Effector CD4-positive, alpha-beta T cell (primary cell): ENCODE data around the gene SERPINB7.
A peak's percentile ranks its signal among the peaks of the same experiment; 100 is the strongest.

Source experiments
- DNase-seq: peaks from one replicate; pipeline ENCODE4 v3.0.0-alpha.2; 2020

The SERPINB7 gene

DNA sequence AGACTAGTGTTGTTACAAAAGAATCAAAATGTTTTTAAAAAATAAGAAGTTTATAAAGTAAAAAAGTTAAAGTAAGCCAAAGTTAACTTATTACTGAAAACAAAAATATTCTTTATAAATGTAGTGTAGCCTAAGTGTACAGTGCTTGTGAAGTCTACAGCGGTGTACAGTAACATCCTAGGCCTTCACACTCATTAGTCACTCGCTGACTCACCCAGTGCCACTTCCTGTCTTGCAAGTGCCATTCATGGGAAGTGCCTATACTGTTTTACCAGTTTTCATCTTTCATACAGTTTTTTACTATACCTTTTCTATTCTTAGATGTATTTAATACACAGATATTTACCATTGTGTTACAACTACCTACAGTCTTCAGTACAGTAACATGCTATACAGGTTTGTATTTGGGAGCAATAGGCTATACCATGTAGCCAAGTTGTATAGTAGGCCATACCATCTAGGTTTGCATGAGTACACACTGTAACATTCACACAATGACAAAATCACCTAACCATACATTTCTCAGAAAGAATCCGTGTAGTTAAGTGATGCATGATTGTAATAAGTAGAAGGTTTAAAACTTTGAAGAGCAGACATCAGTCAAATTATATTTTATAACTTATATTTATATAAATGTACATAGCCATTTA is 13.4 kb downstream of the SERPINB7 start:
- DNase-seq, result peak; percentile 2

DNA sequence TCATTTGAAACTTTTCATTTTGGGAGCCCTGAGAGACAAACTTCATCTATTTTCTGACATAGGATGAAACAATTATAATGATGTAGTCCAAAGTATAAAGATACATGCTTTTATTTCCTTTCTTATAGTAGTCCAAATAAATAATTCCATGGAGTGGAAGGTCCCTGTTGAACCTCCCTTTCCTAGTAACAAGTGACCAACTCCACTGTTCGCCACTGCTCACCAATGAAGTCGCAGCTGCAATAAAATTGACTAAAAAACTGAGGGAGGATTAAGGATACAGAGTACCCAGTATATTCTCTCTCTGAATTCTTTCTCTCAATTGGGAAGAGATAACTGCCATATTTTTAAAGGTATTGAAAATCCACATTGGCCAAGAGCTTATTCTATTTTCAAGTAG is 14.1 kb downstream of the SERPINB7 start:
- DNase-seq, result no peak

DNA sequence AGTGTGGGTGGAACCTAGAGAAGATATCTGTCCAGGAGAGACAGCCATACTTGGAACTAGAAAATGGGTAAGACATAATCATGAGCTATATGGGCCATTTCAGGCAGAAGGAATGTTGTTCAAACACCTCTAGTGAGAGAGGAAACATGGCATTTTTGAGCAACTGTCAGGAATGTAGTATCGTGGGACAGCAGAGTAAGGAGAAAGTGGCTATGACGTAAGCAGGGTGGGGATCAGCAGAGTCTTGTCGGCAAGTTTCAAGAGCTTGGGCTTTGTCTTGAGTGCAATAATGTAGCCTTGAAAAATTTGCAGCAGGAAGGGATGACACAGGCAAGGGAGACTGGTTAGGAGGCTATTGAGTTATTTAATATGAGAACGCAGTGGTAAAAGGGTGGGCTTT is 20.4 kb downstream of the SERPINB7 start:
- DNase-seq, result no peak

DNA sequence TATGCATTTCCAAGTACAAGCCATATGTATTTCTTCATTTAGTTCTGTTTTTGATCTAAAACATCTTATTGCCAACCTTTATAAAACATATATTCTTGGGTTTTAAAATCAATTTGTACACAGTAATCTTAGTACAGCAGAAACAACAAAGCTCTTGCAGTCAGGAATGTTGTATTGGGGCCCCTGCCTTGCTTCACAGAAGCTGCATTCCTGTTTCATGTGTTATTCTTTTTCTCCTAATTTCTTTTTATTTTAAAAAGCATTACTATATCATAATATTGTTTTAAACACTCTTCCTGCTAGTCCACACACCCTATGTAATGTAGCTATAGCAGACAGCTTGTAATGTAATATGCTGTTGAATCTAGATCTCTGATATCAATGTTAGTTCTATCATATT is 24.0 kb downstream of the SERPINB7 start:
- DNase-seq, result no peak

DNA sequence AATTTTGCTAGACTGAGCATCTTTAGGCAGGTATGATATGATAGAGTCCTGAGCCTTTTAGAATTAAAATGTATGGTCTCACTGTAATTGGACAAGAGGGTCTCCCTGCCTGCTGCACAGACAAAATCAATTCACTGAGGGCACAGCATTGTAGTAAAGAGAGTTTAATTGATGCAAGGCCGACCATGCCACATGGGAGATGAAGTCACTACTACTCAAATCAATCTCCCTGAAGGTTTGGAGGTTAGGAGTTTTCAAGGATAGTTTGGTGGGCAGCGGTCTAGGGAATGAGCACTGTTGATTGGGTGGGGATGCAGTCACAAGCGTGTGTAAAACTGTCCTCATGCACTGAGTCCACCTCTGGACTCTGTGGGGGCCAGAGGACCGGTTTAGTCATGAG is 26.1 kb downstream of the SERPINB7 start:
- DNase-seq, result no peak

DNA sequence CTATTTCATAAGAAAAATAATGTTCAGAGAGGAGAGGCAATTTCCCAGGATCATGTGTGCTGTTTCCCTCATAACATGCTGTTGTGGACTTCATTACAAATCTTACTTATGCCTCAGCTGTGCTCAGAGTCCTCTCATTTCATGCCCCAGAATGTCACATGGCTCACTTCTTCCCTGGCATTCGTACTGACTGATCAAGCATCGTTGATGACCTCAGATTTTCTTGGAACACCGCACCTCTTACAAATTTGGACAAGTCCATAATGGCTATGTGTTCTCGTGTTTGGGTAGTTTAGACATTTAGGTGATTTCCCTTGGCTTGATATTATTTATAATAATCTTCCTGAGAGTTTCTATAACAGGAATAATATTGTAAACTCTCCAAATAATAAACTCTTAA is 32.9 kb downstream of the SERPINB7 start:
- DNase-seq, result no peak

DNA sequence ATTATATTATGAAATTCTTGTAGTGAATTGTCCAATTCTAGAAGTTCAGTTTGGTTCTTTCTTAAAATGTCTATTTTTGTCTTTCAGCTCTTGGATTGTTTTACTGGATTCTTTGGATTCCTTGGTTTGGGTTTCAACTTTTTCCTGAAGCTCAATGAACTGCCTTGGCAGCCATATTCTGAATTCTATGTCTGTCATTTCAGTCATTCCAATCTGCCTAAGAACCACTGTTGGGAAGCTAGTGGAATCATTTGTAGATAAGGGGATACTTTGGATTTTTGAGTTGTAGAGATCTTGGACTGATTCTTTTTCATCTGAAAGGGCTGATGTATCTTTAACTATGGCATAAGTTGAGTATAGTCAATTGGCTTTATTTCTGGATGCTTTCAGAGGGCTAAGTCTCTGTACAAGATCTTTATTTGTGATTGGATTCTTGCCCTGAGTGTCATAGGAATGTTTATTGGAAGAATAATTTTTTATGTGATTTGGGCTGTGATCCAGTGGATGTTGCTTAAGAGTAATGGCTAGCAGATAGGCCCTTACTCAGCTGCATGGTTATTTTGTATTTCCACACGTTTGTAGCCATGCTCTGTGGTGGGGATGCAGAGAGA is 42.3 kb downstream of the SERPINB7 start:
- no peak for DNase-seq

DNA sequence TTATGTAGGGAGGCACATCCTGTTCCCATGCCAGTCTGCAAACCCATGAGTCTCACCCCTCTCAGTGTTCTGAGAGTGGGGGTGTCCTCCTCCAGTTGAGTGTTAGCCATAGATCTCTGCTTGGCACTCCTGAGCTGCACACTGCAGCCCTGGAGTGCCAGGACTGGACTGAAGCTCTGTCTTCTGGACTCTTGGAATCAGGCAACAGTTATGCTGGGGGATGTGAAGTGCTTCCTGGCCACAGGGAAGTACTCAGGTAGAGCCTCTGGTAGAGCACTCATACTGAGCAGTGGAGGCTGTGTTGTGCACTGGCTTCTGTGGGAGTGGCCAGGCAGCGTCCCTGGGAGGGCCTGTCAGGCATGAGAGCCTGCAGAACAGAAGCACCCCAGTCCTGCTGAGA is 43.0 kb downstream of the SERPINB7 start:
- no peak for DNase-seq

DNA sequence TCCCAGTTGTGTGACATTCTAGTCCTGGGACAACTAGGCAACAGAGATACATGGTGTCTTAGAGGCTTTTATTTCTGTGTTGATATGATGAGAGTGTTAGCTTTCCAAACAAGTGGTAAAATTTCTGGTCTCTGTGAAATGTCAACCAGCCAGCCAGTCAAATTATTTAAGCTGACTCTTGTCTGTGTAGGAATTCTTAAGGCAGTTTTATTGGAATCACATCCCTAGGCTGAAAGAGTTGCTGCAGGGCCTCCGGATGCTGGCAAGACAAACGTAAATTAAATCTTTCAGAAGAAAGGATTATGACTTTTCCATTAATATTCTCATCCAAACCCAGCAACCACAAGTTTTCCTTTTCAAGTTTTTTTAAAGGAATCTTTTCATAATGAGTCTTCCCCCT is 44.6 kb downstream of the SERPINB7 start:
- DNase-seq, result no peak

DNA sequence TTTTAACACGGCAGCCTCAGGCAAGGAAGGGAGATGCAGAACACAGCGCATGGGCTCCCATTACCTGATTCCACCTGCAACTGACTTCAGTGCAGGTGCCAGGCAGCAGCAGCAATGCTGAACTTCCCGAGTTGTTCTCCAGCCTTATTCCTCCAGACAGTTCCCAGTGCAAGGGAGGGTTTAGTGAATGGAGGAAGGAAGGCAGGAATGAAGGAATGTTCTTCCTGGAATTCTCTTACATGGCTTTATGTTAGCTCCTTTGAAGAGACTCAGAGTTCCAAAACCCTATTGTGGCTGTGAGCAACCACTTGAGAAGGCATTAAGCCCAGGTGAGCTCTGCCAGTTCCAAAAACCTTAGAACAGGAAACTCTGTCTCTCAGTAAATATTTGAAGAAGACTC is 45.5 kb downstream of the SERPINB7 start:
- no peak for DNase-seq

DNA sequence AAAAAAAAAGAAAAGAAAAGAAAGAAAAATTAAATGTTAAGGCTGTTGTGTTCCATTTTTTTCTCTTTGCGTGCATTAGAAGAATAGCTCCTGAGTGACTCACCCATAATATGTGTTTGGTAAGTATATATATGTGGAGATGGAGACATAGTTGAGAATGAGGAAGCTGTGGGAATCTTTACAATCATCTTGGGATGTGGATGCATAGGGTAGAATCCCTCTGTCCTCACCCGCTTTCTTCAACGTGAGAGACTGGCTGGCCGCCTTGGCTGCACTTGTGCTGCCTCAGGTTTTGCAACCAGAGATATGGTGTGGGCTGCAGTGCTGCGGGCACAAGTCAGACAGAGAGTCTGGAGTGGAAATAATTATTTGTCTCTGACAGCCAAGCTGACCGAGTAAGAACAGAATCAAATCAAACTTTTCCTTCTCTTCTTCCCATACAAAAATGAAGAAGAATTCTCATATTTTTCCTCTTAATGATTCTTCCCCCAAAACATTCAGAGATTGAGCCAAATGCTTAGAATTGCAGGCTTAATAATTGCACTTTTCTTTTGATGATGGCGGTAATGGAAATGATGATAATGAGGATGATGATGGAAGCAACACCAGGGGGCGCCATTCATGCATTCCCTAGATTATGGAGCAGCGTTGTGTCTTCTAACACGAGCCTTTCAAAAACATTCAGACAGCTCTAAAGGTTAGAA is 48.5 kb downstream of the SERPINB7 start:
- DNase-seq, result no peak

DNA sequence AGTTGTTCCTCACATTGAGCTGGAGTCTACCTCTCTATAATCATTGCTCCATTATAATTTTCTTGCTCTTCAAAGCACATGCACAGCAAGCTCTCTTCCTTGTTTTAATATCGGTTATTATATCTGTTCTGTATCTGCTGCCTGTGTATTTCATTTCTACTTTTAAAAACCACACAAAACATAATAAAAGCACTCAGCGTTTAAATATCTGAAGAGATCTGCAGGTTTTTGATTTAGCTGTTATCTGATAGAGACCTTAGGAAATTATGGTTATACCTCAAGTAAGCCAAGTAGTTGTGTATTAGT is 49.0 kb downstream of the SERPINB7 start:
- DNase-seq, result no peak

DNA sequence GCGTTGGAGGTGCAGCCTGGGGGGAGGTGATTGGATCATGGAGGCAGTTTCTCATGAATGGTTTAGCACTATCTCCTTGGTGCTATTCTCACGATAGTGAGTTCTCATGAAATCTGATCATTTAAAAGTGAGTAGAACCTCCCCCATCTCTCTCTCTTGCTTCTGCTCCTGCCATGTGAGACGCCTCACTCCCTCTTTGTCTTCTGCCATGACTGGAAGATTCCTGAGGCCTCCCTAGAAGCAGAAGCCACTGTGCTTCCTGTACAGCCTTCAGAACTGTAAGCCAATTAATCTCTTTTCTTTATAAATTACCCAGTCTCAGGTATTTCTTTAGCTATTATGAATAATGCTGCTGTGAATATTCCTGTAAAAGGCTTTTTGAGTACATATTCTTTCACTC is 52.9 kb downstream of the SERPINB7 start:
- no peak for DNase-seq

DNA sequence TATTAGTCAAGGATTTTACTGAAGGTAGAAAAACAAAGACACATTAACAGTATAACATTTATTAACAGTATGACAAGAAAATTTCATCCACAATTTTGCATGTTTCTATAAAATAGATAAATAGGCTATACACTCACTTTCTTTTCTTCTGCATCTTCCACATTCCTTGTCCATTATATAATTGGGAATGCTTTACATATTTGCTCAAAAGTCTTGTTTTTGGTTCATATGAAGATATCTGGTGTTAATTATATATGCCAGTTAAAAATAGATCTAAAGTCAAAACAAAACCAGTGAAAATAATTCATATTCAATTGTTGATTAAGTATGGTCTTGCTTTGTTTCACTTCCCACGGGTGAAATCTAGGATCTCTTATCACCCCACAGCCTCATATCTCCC is 53.4 kb downstream of the SERPINB7 start:
- DNase-seq, result no peak

DNA sequence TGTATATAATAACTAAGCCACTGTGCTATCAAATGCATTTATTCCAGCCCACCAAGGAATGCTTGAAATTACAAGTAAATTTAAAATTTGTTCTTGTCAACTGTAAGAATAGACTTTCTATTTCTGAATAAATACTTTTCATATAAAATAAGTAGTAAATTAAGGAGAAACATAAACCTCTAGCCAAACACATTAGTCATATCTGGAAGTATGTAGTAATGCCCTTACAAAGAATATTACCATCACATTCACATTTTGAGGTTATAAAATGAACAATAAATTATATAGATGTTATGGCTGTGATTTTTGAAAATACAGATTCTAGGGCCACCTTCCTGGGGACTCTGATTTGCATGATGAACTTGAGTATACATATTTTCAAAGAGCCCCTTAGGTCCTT is 54.7 kb downstream of the SERPINB7 start:
- DNase-seq, result no peak

DNA sequence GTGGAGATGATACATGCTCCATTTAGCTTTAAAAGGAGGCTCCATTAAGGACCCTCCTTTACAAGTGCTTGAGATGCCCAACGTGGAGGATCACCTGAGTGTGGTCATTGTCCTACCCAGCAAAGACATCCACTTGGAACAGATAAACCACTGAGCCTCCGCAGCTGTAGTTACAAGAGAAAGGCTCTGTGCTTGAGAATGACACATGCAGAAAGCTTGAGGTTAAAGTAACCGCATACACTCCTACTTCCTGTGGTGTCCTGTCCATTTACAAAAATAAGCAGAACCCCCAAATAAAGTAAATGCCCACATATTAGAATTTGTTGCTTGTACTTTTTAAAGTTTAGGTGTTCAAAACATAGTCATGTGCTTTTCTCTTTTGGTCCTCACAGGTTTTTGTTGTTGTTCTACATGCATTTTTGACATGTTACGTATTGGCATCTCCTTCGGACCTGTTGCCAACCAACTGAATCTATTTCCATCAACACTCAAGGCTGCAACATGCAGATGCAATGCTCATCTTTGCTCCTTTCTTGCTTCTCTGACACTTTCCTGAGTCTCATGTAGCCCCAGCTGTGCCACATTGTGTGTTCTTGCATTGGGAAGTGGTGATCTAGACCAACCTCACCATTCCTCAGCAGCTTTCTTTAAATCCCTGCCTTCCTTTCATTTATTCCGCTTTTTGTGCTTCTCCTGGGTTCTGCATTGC is 56.0 kb downstream of the SERPINB7 start:
- no peak for DNase-seq

DNA sequence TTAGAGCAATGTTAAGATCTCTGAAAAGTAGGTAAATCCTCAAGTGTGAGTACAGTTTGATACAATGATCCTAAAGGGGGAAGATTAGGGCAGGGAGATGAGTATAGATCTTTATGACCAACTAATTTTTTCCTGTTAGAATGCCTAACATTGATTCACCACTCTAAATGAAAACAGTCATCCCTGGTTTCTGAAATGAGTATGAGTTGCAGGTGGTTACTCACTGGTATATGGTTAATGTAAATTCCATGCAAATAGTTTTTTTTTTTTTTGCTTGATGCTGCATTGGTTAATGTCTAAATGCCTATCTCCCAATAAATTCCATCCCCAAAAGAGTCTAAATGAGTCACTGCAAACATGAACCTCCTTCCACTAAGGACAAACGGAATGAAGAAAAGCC is 57.3 kb downstream of the SERPINB7 start:
- no peak for DNase-seq

DNA sequence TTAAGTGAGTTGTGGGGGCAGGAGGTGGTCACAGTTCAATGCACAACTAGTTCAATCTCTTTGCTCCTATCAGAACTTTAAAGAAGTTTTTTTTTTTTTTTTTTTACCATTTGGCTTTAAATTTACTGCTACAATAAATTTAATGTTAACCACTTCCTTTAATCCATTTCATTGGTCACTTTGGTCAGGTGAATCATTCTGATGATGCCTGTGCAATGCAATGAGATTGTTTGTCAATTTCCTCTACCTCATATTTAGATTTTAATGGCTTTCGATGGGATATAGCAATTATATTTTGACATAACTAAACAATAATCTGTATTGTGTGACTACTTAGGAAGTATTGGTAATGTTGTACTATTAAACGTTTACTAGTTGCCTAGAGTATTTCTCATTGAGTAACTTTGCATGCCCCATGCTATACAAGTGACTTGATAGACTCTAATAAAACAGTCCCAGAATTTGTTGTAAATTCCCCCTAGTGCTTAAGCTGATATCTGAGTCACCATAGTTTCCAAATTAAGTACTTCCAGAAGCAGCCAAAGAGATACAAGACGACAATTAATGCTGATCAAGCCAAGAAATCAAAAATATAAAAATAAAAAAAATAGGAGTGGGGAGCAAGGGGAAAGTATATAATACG is 59.4 kb downstream of the SERPINB7 start:
- DNase-seq, result no peak

DNA sequence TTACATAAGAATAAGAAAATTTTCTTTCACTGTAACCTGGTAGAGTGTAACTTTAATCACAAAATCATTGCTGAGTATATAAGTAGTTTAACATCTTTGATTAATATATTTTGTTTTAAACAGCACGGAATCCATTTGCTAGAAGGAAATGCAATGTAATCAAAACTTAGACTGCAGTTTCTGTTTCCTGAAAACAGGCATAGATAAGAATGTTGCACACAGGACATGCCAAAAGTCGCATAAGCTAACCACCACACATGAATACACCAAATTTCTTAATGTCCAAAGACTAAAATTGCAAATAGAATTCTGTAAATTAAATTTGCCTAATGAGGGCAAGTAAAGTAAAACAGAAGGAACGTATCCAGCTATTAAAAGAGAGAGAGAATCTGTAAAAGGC is 61.2 kb downstream of the SERPINB7 start:
- DNase-seq, result no peak

DNA sequence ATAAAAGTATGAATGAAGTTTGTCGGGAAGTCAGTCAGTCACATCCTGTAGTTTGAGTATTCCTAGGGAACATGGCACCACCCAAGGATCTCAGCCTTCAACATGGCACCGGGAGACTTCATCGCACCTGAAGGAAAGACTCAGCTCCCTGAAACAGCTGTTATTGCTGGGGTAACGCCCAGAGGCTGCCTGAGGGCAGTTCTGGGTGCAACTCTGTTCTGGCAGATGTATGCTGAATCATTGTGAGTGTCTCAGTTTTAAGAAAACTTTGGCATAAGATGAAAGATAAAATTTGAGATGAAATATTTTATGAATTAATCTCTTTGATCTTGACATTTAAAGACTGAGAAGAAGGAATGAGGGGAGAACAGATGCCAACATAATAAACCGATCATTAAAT is 62.4 kb downstream of the SERPINB7 start:
- DNase-seq, result no peak

DNA sequence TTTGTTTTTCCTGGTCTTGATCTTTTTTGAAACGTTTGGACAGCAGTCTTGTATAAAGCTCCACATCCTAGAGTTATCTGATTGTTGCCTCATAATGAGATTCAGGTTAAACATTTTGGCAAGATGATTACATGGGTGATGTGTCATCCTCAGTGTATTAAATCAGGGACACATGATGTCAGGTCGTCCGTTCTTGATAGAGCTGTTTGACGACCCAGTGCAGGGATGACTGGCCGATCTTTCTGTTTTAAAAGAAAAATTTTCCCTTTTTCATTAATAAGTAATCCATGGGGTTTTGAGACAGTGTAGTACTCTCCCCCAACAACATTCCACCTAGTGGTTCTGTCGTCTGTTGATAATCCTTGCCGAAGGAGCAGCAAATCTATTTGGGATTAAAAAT is 67.8 kb downstream of the SERPINB7 start:
- no peak for DNase-seq

DNA sequence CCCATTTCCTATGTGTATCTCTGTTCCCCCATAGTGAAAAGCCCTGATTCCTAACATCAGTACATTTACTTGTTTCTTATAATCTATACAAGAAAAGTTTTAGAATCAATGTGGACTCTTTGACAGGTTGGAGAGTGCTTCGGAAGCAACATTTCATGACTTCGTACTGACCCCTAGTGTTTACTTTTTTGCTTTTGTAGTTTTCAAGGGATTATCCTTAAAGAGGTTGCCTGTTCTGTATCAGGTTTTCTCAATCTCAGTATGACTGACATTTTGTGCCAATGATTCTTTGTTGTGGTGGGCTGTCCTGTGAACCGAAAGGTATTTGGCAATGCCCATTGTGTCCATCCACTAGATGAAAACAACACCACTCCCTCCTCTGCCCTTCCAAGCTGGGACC is 69.0 kb downstream of the SERPINB7 start:
- no peak for DNase-seq

DNA sequence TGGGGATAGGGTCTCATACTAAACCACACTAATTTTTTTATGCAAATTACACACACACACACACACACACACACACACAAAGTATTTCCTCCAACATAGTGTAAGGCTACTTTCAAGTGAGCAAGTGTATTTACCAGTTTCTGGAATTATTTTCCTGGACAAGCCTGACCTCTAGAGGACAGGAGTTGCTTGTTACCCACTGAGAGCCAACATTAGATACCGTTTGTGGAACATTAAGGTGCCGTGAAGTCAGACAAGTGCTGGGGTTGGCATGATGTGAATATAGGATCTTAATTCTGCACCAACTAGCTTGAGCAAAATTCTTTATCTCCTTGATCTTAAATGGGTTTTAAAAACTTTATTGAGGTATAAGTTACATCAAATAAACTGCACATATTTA is 72.9 kb downstream of the SERPINB7 start:
- DNase-seq, result no peak

DNA sequence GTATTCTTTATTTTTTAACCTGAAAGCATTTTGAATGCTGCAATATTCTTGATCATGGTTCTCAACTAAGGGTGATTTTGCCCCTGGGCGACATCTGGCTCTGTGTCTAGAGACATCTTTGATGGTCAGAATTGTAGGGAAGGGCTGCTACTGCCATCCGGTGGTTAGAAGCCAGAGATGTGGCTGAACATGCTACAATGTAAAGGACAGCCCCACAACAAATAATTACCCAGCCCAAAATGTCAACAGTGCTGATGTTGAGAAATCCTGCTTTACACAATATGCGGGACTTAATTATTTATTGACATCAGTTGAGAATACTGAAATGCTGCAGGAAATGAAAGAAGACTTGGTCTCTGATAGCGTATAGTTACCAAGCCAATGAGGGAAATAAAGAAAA is 74.8 kb downstream of the SERPINB7 start:
- no peak for DNase-seq
